Fibroblast of mammary gland (primary cell): ENCODE results near the gene RAB3IP.
A peak's percentile ranks its signal among the peaks of the same experiment; 100 is the strongest.

Experiments
- DNase-seq: peaks from one replicate; pipeline ENCODE4 v3.0.0-alpha.2; 2010; ENCODE audit warnings: low read depth
- H3K4me3 ChIP-seq: 2 replicates; pipeline ENCODE4 v1.5.1; 2011; ENCODE audit warnings: low read depth, mild to moderate bottlenecking, low read length, moderate library complexity; ENCODE audit not compliant: control insufficient read depth
- CTCF ChIP-seq: conservative IDR thresholded peaks from 2 replicates; pipeline ENCODE4 v1.5.1; 2011; ENCODE audit warnings: low read depth, low read length, inconsistent platforms; ENCODE audit not compliant: control insufficient read depth, insufficient read depth

RAB3IP gene

DNA sequence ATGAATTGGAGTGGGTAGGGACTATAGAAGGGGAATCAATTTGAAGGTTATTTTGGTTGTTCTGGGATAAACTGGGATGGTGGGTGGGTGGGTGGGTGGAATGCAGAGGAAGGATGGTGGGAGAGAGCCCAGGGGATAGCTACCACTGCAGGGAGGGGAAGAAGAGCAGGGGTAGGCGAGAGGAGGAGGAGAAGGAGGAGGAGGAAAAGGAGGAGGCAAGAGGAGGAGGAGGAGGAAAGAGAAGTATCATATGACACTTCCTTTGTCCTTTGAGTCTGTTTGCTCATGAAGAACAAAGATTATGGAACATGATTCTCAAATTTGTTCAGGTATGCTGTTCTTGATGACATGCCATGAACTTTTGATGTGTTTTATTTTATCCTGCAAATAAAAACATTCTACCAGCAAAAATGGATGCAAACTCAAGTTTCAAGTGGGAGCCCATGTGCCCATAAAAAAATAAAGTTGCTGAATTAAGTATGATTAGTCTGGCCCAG is 35.5 kb upstream of the RAB3IP start:
- no peak overlapping the region for H3K4me3 ChIP-seq
- no peak for DNase-seq
- TF ChIP-seq CTCF = no peak

GRCh38 chr12:69704357-69704756 is 34.3 kb upstream of the RAB3IP start:
- no peak for TF ChIP-seq CTCF
- no peak overlapping the region for H3K4me3 ChIP-seq
- DNase-seq = no peak

DNA sequence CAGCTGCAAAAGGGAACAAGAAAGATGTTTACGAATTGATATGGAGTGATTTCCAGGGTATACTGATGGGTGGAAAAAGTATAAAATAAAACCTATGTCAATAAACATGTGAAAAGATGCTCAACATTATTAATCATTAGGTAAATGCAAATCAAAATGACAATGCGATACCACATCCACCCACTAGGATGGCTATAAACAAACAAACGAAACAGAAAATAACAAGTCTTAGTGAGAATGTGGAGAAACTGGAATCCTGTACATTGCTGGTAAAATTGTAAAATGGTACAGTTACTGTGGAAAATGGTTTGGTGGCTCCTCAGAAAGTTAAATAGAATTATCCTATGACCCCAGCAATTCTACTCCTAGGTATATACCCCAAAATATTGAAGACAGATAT is 30.0 kb upstream of the RAB3IP start:
- DNase-seq = no peak
- no peak overlapping the region for H3K4me3 ChIP-seq
- peak; percentile 31 for TF ChIP-seq CTCF

GRCh38 chr12:69712826-69713225 is 25.8 kb upstream of the RAB3IP start:
- TF ChIP-seq CTCF = no peak
- H3K4me3 ChIP-seq = no peak overlapping the region
- DNase-seq = no peak

DNA sequence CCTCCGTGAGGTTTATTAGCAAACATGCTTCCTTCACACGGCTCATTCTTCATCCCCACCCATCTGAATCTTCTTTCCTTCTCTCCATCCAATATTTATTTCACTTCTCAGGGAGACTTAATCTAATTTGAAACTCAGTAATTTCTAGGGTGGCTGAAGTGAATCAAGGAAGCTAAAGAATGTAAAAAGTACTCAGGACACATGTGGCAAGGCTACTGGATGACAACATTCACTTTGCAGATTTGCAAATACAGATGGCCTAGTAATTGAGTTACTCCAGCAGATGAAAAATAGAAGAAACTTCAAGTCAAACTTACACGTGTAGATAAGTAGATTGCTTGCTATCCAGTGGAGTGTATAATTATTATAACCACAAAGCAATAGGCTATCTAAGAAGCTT is 24.1 kb upstream of the RAB3IP start:
- no peak for TF ChIP-seq CTCF
- no peak overlapping the region for H3K4me3 ChIP-seq
- no peak for DNase-seq

- DNase-seq = no peak
- TF ChIP-seq CTCF = no peak
- H3K4me3 ChIP-seq = no peak overlapping the region
Observed at GRCh38 chr12:69719336-69720316, 19.0 kb upstream of the RAB3IP start.
